Panc1 (cell line): ENCODE measurements around the gene ZNF462.

Source experiments
- POLR2AphosphoS5 ChIP-seq: IDR thresholded peaks from 2 replicates; pipeline ENCODE4 v1.6.1; 2012; ENCODE audit warnings: mild to moderate bottlenecking, low read depth, low read length, moderate library complexity
- TF ChIP-seq, protein P1 (sequence below): fragments of 450-650 bp; IDR thresholded peaks from 2 replicates; pipeline ENCODE4 v1.5.1; 2017; ENCODE audit warnings: mild to moderate bottlenecking

DNA sequence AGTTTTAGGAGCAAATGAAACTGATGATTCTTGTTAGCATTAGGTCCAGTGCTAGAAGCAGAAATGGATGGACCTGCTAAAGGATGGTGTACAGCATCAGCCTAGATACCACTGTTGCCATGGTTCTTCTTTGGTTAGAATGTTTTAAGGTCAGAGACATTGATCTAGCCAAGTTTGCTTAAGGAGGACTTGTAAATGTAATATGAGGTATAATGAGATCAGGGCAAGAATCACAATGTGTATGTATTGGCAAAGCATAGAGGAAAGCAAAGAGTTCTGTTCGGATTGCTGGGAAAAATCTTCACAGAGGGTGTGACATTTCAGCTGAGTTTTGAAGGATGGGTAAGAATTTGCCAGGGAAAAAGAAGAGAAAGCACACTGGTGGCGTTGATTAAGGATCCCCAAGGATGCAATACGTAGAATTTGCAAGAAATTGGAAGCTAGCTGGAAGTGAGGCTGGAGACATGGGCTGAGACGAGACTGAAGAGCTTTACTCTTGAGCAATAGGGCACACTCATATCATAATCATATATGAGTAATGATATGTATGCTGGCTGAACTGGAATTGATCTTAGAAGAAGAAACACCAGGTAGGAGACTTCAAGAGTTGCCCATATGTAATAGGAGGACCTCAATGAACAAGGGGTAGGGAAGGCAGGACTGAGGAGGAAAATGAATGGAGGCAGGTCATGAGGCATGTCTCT is 102.0 kb downstream of the ZNF462 start:
- TF ChIP-seq, protein P1, sequence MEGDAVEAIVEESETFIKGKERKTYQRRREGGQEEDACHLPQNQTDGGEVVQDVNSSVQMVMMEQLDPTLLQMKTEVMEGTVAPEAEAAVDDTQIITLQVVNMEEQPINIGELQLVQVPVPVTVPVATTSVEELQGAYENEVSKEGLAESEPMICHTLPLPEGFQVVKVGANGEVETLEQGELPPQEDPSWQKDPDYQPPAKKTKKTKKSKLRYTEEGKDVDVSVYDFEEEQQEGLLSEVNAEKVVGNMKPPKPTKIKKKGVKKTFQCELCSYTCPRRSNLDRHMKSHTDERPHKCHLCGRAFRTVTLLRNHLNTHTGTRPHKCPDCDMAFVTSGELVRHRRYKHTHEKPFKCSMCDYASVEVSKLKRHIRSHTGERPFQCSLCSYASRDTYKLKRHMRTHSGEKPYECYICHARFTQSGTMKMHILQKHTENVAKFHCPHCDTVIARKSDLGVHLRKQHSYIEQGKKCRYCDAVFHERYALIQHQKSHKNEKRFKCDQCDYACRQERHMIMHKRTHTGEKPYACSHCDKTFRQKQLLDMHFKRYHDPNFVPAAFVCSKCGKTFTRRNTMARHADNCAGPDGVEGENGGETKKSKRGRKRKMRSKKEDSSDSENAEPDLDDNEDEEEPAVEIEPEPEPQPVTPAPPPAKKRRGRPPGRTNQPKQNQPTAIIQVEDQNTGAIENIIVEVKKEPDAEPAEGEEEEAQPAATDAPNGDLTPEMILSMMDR, result no peak
- TF ChIP-seq POLR2AphosphoS5, result no peak
